ENCODE measurements around the gene VPS41.

VPS41 gene

DNA sequence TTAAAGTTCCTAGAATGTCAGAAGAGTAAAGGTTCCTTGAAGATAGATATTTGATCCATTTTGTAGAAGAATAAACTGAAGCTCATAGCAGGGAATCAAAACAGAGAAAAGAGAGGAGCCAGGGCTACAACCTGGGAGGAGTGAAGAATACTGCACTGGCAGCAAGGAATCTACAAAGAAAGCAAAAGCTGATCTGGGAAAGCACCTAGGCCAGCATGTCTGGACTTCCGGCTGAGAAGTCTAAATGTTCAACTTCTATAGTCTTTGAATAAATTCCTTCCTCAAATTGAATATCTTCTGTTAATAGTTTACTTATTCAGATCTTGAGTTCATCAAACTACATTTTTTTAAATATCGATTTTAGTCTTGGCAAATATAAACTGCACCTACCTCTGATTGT, 78.2 kb downstream of the VPS41 start:
- DNase-seq (ENCODE audit: extremely low spot score) = no peak
- CTCF ChIA-PET = interaction anchor here (1.0 to 1.6 kb wide), 7 partner anchors 11 to 86 kb away, joined by 3 to 5 read pairs (median 4); no protein-coding TSS in a partner anchor
- POLR2A ChIA-PET = no interaction called here
- TF ChIP-seq CTCF (IDR thresholded peaks at IDR 0.05; ENCODE audit: control extremely low read depth, extremely low read depth, low read depth, missing control alignments) = no peak

GRCh38 chr7:38829488-38830165, 79.4 kb downstream of the VPS41 start:
- ChIA-PET POLR2A (no interaction called here), CTCF (interaction anchor here (0.9 to 1.6 kb wide), 4 partner anchors 14 to 85 kb away, joined by 3 to 5 read pairs (median 4); no protein-coding TSS in a partner anchor)
- no peak for TF ChIP-seq CTCF (IDR thresholded peaks at IDR 0.05; ENCODE audit: control extremely low read depth, extremely low read depth, low read depth, missing control alignments)
- no peak for DNase-seq (ENCODE audit: extremely low spot score)

- DNase-seq (ENCODE audit: extremely low spot score) = no peak
- ChIA-PET CTCF (interaction anchor here (0.9 to 1.4 kb wide), 4 partner anchors 15 to 73 kb away, joined by 3 to 4 read pairs (median 3); no protein-coding TSS in a partner anchor), POLR2A (no interaction called here)
- TF ChIP-seq CTCF (IDR thresholded peaks at IDR 0.05; ENCODE audit: control extremely low read depth, extremely low read depth, low read depth, missing control alignments) = no peak
These were observed 81.0 kb downstream of the VPS41 start for GRCh38 chr7:38828026-38828425.

GRCh38 chr7:38825721-38826440, 83.1 kb downstream of the VPS41 start:
- ChIA-PET POLR2A (no interaction called here), CTCF (interaction anchor here (0.8 to 1.9 kb wide), 7 partner anchors 10 to 71 kb away, joined by 3 to 8 read pairs (median 3); no protein-coding TSS in a partner anchor)
- peak; percentile 26 for DNase-seq (ENCODE audit: extremely low spot score)
- no peak for TF ChIP-seq CTCF (IDR thresholded peaks at IDR 0.05; ENCODE audit: control extremely low read depth, extremely low read depth, low read depth, missing control alignments)

DNA sequence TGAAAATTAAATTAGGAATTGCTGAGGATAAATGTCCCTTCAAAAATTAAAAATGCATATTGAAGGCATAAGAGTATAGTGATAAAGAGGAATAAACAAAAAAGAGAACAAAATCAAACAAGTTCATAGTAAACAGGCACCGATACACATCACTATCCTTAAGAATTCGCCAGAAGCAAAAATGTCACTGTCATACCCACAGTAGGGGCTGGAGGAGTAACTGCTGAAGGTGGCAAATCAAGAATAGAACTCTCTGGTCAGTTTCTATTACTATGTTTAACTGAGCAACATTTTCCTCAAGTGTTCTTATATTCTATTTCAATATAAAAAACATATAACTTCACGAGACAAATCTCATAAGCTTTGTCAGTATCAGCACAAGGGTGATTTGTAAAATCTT, 84.0 kb downstream of the VPS41 start:
- TF ChIP-seq CTCF (IDR thresholded peaks at IDR 0.05; ENCODE audit: control extremely low read depth, extremely low read depth, low read depth, missing control alignments) = no peak
- POLR2A ChIA-PET = no interaction called here
- no peak for DNase-seq (ENCODE audit: extremely low spot score)
- CTCF ChIA-PET = interaction anchor here (0.8 to 1.9 kb wide), 4 partner anchors 9 to 35 kb away, joined by 3 to 8 read pairs (median 4); no protein-coding TSS in a partner anchor

DNA sequence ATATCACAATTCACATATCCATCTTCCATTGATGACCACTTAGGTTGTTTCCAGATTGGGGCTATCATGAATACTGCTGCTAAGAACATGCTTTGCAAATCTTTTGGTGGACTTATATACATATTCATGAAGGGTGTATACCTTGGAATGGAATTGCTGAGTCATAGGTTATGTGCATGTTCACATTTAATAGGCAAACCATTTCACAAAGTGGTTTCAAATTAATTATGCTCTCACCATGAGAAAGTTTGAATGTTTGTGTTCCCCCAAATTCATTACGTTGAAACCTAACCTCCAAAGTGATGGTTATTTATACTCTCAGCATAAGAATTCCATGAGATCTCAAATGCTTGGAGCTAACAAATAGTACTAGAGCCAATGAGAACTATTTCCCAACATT, 86.4 kb downstream of the VPS41 start:
- POLR2A ChIA-PET = no interaction called here
- TF ChIP-seq CTCF (IDR thresholded peaks at IDR 0.05; ENCODE audit: control extremely low read depth, extremely low read depth, low read depth, missing control alignments) = no peak
- CTCF ChIA-PET = interaction anchor here (1.1 kb wide), 1 partner anchor 18 kb away, joined by 3 read pairs; no protein-coding TSS in a partner anchor
- no peak for DNase-seq (ENCODE audit: extremely low spot score)

Data from GM10248 (cell line).